GM18861 (cell line): ENCODE measurements around the gene KIAA1217.
"Not testable (repeated sequence)": the region's sequence is repeated elsewhere in the genome, so short reads cannot be mapped to it uniquely, and the experiment has no call there.

ENCODE experiments used
- ATAC-seq: cut with Tn5 transposase; IDR thresholded peaks from one replicate; pipeline ENCODE4 v1.9.1; 2021; ENCODE audit not compliant: unreplicated experiment

Gene KIAA1217

DNA sequence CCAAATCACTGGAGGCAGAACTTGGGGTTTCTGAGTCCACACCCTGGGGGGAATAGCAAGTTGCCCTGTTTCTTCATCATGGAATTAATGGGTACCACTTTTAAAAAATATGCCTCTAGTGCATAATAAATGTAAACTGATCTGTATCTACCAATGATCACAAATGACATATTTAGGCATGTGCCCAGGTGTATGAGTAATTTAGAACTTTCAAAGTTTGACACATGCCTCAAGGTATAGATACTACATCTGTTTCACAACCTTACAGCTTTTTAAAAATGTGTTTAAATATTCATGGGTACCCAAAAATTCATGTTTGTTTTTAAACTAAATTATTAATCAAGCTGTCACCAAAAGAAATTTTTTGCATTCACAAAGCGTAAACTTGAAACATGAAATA, 226.0 kb downstream of the KIAA1217 start:
- no peak for ATAC-seq

DNA sequence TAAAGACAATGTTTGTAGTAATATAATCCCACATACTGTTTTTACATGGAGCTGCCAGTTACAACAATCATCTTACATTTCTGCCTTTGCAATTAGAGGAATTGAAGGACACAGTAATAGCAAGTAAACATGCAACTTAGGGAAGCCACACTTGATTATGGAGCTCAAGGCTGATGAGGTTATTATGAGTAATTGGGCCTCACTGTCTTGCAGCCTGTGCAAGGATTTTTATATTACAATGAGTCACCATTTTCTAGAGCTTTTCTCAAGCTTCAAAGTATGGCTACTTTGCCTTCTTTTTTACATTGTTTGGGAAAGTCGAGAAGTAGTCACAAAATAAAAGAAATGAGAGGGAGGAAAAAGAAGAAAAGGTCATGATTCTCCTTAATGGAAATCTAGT, 226.4 kb downstream of the KIAA1217 start:
- ATAC-seq = no peak

DNA sequence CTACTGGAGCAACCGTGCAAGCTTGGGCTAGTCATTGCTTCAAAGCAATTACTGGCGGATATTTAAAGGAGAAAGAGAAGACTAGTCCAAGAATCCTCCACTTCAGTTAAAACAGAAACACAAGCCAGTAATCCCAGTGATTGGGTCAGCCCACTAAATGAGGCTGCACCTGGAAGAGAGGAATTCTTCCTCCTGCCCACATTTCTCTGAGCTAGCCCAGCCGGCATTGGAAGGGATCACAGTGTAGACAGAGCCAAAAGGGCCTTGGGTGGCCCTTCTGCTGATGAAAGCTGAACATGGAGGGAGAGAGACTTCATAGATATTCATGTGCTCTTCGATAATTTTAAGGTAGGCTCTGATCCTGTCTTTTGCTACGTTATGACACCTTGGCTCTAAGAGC, 228.4 kb downstream of the KIAA1217 start:
- no peak for ATAC-seq

DNA sequence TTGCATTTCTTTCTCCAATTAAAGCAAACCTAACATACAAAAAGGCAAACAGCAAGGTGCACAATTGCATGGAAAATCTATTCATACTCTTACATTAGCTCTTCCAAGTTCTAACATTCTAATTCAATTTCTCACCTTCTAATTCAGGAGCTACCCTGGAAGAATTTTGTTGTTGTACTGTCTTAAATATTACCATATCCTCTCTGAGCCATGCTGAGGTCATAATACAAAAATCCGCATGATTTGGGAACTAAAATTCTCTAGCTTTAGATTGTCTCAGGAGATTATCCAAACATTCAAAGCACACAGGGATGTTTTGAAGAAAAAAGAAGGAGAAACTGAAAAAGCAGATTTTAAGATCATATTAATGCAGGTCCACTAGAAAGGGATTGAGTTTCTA, 229.9 kb downstream of the KIAA1217 start:
- no peak for ATAC-seq

DNA sequence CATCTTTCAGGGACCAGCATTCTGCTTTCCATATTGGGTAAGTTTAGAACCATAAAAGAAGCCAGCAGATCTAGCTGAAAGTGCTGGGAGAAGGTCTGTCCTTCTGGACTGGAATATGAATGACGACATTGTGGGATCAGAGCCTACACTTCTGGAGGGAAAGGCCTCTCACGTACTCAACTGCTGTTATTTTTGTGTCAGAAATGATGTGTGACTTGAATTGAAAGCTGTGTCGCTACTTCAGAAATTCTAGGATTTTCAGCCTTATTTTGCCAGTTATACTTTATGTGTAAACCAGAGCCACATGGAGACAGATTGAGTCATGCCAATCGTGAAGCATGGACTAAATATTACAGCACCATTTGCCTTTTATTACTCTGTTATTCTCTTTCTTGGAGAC, 231.0 kb downstream of the KIAA1217 start:
- no peak for ATAC-seq

DNA sequence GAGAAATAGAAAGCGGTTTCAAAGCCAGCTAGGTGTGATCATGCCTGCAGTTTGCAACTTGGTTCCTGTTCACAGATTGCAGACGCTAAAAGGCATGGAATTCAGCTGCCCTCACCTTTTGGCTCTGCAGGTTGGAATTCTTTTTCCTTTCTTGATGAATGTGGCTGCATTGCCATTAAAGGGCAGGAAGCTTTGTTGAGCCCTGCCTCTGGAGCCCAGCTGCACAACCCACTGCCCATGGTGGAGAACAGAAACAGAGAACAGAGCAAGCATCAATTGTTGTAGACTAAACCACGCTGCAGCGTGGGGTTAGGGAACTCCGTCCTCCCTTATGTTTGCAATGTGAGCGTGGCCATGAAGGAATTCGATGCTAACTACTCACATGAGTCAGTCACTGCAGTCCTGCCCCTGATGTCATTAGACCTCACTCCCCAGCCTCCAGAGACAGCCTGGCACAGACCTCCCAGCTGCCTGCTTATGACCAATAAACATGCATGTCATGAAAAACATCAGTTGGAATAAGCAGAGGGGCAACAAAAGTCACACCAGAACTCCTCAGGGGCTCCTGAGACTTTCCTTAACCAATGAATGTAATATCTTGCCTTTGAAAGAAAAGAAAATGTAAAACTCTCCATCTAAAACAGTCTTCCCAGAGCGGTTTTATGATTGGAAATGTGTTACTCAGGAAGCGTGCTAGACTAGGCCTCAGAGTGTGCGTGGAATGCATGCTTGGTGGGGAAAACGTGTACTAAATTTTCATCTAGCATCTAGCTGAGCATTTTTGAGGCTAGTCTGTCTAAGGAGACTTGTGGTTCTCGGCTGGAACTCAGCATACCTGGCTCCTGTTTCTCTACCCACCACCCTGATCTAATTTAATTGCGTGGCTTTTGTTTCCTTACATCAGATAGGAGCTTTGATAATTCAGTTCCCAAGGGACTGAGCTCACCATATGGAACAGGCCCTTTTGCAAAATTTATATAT, 232.2 kb downstream of the KIAA1217 start:
- ATAC-seq = no peak

DNA sequence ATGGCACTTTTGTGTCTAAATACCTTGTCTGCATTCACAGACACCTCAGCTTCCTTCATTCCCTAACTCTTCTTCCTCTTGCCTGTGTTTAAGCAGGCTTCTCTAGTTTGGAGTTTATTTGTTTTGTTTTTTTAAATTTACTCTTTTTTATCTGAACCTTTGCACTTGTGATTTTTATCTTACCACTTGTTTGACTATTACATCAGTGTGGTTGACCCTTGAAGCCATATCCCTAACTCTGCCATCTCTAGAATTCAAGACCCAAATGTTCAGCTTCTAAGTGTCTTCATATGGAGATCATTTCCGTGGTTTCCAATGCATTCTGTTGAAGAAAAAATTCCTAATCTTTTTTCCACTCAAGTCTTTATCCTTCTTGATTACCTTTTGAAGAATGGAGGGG, 233.3 kb downstream of the KIAA1217 start:
- ATAC-seq = no peak

DNA sequence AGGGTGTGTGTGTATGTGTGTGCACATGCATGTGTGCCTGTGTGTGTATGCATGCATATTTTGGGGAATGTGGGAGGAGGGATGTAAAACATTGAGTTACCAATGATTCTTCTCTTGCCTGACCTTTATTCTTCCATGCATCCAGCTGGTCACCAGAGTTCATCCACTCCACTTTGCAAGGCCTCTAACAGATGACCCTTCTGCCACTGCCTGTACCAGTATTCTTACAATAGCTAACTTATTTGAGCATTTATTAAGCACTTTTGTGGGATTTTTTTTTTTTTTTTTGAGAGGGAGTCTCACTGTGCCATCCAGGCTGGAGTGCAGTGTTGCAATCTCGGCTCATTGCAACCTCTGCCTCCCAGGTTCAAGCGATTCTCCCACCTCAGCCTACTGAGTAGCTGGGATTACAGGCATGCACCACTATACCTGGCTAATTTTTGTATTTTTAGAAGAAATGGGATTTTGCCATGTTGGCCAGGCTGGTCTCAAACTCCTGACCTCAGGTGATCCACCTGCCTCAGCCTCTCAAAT, 233.8 kb downstream of the KIAA1217 start:
- ATAC-seq = not testable (repeated sequence)

DNA sequence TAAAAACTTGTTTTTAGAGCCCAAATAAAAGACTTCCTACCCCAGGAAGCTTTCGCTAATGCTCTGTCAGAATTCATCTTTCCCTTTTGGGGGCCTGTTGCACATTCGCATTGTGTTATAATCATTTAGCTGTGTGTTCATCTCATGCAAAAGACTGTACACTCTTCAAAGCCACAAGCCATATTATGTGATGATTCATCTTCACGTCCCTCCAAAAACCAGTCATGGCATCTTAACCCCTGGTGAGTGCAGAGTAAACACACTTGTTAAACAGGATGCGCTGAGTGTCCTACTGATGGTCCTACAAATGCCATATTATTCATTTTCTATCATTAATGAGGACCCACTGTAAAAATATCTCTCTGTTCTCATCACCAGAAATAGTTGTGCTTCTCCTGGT, 235.4 kb downstream of the KIAA1217 start:
- no peak for ATAC-seq

DNA sequence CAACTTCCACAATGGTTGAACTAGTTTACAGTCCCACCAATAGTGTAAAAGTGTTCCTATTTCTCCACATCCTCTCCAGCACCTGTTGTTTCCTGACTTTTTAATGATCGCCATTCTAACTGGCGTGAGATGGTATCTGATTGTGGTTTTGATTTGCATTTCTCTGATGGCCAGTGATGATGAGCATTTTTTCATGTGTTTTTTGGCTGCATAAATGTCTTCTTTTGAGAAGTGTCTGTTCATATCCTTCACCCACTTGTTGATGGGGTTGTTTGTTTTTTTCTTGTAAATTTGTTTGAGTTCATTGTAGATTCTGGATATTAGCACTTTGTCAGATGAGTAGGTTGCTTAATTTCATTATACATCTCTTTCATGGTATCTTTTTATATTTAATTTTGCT, 237.0 kb downstream of the KIAA1217 start:
- ATAC-seq = not testable (repeated sequence)

DNA sequence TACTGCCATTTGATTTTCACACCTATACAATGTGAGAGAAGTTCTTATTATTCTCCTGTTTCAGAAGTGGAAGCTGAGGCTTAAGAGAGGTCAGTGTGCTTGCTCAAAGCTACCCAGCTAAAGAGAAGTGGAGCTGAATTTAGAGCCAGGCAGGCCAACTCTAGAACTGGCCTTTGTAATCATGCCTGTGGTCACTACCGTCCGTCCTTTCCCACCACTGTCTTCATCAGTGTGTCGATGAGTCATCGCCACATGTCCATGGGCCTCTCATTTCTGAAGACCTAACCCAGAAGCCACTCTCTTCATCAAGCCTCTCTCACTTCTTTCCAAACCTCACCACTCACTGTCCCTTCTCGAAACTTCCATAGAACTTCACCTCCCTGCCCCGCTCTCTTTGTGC, 237.8 kb downstream of the KIAA1217 start:
- ATAC-seq = no peak

DNA sequence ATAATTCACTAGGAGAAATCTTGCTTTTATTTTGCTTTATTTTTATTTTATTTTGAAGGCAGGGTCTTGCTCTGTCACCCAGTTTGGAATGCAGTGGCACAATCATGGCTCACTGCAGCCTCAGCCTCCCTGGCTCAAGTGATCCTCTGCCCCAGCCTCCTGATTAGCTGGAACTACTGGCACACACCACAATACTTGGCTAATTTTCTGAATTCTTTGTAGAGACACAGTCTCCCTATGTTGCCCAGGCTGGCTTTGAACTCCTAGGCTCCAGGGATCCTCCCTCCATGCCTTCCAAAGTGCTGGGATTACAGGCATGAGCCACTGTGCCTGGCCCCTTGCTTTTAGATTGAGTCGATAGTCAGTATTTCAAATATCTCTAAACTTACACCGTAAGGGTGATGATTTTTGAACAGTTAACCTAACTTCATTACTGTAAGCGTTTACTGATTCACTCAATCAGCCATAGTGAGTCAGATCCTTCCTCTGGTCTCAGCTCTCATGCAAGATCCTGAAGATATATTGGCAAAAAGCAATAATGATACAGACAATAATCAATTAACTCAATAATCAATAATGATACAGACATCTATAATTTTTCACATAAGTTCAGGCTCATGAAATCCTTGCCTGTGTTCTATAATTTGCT, 239.5 kb downstream of the KIAA1217 start:
- no peak for ATAC-seq

DNA sequence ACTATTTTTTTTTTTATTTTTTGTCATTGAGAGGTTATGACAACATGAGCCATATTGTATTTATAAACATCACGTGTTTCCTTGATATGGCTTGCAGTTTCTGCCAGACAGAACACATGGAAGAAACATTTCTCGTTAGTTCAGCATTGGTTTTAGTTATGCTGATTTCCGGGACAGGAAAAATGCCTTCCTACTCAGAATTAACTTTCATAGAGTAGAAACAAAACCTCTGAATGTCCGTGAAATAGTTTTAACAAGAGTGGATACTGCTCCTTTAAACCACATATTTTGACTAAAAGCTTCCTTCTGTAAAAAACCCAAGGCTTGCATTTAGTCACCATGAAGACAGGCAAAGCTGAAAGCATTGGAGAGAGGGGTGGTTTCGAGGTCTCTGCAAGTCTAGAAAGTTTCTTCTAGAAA, 240.4 kb downstream of the KIAA1217 start:
- ATAC-seq = peak; percentile 96

DNA sequence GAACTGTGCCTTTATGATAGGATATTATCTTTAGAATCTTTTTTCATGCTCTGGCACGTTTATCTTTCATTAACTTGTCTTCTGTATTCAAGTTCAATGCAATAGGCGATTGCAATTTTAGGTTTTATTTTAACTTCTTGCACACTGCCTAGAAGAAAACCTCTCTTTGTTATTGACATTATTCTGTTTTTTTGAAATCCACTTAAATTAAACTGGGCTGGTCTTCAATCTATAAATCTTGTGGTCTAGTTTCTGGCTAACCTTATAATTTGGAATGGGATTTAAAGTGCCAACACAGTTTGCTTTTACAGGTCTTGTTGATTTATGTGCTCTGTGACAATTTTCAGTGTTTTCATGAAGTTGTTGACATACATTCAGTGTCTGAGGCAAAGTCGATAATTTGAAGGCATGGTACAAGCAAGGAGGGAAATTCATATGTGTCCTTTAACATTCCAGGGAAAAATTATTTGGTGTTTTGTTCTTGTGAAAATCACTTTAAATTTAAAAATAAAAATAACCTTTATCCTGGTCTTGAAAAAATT, 240.9 kb downstream of the KIAA1217 start:
- no peak for ATAC-seq

DNA sequence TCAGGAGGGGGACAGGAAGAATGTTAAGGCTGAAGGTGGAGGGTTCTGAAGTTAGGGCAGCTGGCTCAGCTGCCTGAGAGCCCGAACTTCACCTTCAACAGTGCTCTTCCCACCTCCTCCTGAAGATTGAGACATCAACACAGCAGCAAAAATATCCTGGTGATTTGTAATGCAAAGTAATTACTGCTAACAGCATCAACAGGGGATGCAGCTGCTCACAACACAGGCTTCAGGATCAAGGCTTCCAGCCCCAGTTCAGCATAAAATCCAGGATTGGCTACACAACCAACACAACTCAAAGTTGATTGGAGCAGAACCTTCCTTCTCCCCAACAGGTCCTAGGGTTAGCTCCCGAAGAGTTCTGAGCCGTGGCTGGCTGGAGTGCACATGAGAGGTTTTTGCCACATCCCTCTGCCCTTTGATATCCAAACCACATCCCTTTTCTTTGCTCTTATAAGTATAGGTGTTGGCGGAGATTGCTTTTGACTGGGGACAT, 242.4 kb downstream of the KIAA1217 start:
- ATAC-seq = no peak

DNA sequence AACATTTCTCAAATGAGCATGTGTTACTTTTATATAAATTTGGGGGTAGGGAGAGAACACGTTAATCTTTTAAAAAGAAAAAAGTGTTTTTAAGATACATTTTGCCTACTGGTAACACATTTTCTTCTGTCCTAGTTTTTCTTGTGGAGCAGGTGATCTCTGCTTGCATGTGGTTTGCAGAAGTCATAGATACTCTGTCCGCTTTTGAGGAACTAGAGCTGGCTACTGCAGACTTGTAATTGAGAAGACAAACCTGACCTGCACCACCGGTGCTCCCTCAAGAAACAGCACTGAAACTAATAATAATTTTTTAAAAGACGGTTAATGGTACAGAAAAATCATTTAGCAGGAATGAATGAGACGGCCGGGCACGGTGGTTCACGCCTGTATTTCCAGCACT, 243.1 kb downstream of the KIAA1217 start:
- no peak for ATAC-seq

DNA sequence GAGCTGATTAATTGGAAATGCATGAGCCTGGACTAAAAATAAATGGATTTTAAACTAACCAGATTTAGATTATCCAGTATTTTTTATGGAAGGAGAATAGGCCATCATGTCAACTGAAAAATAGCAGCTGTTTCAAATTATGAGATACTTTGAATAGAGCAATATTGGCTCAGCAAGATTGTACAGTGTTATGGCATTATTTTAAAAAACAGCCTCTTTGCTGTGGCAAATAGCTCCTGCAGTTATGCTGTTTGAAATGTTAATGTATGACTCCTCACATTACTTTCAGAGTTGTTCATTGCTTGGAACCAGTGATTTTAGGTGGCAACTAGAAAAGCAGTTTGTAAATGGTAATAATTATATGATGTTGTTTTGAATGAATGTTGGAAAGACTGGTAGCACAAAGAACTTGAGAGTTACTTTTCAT, 244.5 kb downstream of the KIAA1217 start:
- no peak for ATAC-seq

DNA sequence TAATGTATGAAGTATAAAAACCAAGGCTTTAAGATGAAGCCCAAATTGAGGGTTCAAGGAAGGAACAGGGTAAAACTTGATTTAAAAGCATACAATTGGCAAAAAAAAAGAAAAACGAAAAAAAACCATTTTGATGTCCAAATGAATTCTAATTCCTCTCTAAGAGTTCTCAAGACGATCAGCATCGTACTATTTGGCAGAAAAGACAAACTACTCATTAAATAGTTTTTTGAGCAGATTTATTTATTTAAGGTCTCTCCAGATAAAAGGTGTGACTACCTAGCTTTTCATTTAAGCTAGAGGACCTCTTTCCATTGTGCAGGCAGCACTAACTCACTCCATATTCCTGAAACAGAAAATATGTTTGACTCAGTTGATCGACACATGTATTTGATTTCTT, 245.0 kb downstream of the KIAA1217 start:
- ATAC-seq = no peak

DNA sequence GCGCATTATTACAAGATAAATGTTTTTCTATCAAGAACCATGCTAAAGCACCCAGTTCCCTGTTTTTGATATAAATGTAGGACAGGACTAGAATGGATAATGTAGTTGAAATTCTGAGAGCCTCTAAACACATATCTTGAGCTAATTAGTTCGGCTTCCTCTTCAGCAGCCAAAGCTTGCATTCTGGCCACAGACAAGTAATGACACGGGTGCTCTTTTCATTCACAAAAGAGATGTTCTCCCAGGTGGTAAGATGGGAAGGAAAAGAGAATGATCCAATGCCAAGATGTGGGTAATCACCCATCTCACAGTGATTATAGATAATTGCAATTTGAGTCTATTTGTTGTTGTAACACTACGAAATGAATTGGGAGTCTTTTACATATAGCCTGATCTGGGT, 246.5 kb downstream of the KIAA1217 start:
- no peak for ATAC-seq

DNA sequence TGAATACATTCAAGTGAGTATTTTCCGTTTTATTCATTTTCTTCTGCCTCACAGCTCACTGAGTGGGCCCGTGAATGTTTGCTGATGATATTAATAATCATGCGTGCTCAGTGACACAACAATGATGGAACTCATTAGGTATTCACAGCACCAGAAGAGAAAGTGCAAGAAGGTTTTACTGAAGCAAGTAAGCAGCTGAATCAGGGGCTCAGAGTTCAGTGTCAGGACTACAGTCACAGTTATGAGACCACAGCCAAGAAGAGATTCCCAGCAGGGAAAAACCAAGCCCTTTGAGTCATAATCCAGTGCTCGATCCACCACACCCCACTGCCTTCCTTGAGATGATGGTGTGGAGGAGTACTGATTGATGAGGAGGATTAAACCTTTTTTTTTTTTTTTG, 247.4 kb downstream of the KIAA1217 start:
- ATAC-seq = no peak

DNA sequence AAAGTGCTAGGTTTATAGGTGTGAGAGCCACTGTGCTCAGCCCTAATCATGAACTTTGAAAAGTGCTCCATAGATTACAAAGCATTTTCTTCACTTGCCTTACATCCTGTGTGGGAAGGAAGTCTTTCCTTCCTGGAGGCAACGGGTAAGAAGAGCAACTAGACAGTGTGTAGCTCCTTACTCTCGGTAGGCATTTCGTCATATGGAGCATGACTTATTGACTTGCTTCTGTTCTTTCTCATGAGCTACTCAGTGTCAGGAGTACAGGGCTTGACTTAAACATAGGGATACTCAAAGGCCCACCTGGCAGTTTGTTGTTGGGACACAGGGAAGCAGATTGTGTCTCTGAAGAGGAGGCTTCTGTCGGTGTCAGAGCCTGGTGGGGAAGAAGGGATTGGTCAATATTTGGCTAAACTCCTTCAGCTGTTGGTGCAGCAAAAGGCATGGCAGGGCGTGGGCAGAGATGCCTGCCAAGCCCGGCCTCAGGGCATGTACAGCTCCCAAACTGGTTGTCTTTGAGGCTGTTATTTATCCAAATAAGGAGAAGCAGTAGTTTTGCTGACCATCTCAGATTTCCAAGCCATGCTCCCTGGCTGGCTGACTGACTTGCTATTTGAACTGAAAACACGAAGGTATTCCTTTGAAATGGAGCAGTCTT, 248.9 kb downstream of the KIAA1217 start:
- no peak for ATAC-seq
